Activated CD4-positive, alpha-beta T cell treated with anti-CD3 and anti-CD28 coated beads, Interleukin-2, amount 50 U/mL, for 24 hours (primary cell): Measurements from ENCODE around the gene UCP3.
"Not testable (repeated sequence)": the region's sequence is repeated elsewhere in the genome, so short reads cannot be mapped to it uniquely, and the experiment has no call there.

Experiments used
- DNase-seq, 2 donors: peaks; one replicate each; pipeline ENCODE4 v3.0.0-alpha.2; 2020; ENCODE audit warnings: low read depth in 1 of 2, low spot score in 1 of 2

UCP3 gene

GRCh38 chr11:74000307-74001133, 8.4 kb downstream of the UCP3 start:
- no peak for DNase-seq

GRCh38 chr11:73999581-74000306, 9.1 kb downstream of the UCP3 start:
- no peak for DNase-seq

GRCh38 chr11:73998846-73999575, 9.9 kb downstream of the UCP3 start:
- no peak for DNase-seq

GRCh38 chr11:73997120-73997770, 11.6 kb downstream of the UCP3 start:
- no peak for DNase-seq

GRCh38 chr11:73996161-73996747, 12.6 kb downstream of the UCP3 start:
- no peak for DNase-seq

GRCh38 chr11:73995731-73996130, 13.2 kb downstream of the UCP3 start:
- no peak for DNase-seq

GRCh38 chr11:73995247-73995646, 13.6 kb downstream of the UCP3 start:
- no peak for DNase-seq

- DNase-seq, result no peak
Measured at GRCh38 chr11:73991471-73992006, 17.3 kb downstream of the UCP3 start.

- no peak for DNase-seq
Measured at GRCh38 chr11:73990730-73991129, 18.2 kb downstream of the UCP3 start.

- no peak for DNase-seq
Measured at GRCh38 chr11:73989156-73989555, 19.7 kb downstream of the UCP3 start.

GRCh38 chr11:73988227-73988626, 20.7 kb downstream of the UCP3 start:
- DNase-seq, result no peak

GRCh38 chr11:73985661-73986060, 23.2 kb downstream of the UCP3 start:
- not testable (repeated sequence) for DNase-seq

- DNase-seq, result no peak
Measured at GRCh38 chr11:73983741-73984538, 24.9 kb downstream of the UCP3 start.

- DNase-seq, result peak; percentile 83 to 92
Measured at GRCh38 chr11:73982990-73983740, 25.7 kb downstream of the UCP3 start.

- peak; percentile 67 to 77 for DNase-seq
Measured at GRCh38 chr11:73982595-73982989, 26.3 kb downstream of the UCP3 start, which contains the start of gene UCP2. TSS of gene UCP2 (minus strand) at chr11:73982843. CDS start at chr11:73978378, 4,465 bp downstream.

- no peak for DNase-seq
Measured at GRCh38 chr11:73981051-73981805, 27.7 kb downstream of the UCP3 start.

GRCh38 chr11:73980001-73980961, 28.6 kb downstream of the UCP3 start:
- peak in 1 of 2 donors; percentile 49 for DNase-seq
